ENCODE measurements around the gene VAV2. TPM values are rescaled to one million over a fixed set of nuclear protein-coding genes. Genes with fewer than 3 reads are reported as not detected.
A peak's percentile ranks its signal among the peaks of the same experiment; 100 is the strongest.
"Not testable (repeated sequence)": the region's sequence is repeated elsewhere in the genome, so short reads cannot be mapped to it uniquely, and the experiment has no call there.

Gene VAV2
- polyA plus RNA-seq, 4 donors: 36.1 to 47.8 (median 36.3) TPM

- DNase-seq (ENCODE audit: low read depth in 4 of 4, low spot score in 3 of 4): no peak
Observed at GRCh38 chr9:133998915-133999595, 6.9 kb upstream of the VAV2 start.

- no peak for DNase-seq (ENCODE audit: low read depth in 4 of 4, low spot score in 3 of 4)
Observed at GRCh38 chr9:133997584-133997983, 5.5 kb upstream of the VAV2 start.

GRCh38 chr9:133996531-133997520, 4.7 kb upstream of the VAV2 start:
- no peak for DNase-seq (ENCODE audit: low read depth in 4 of 4, low spot score in 3 of 4)

- no peak for DNase-seq (ENCODE audit: low read depth in 4 of 4, low spot score in 3 of 4)
Observed at GRCh38 chr9:133995012-133995896, 3.1 kb upstream of the VAV2 start.

GRCh38 chr9:133994353-133995011, 2.4 kb upstream of the VAV2 start:
- DNase-seq (ENCODE audit: low read depth in 4 of 4, low spot score in 3 of 4): peak in 1 of 4 donors; percentile 73

GRCh38 chr9:133993635-133994253, 1.6 kb upstream of the VAV2 start:
- no peak for DNase-seq (ENCODE audit: low read depth in 4 of 4, low spot score in 3 of 4)

- DNase-seq (ENCODE audit: low read depth in 4 of 4, low spot score in 3 of 4): peak in 1 of 4 donors; percentile 70
Observed at GRCh38 chr9:133992780-133993634, 883 bp upstream of the VAV2 start.

GRCh38 chr9:133991214-133991921, 756 bp downstream of the VAV2 start:
- DNase-seq (ENCODE audit: low read depth in 4 of 4, low spot score in 3 of 4): no peak

GRCh38 chr9:133990366-133991213, 1.5 kb downstream of the VAV2 start:
- peak in 2 of 4 donors; percentile 65 to 74 for DNase-seq (ENCODE audit: low read depth in 4 of 4, low spot score in 3 of 4)

GRCh38 chr9:133989625-133990365, 2.3 kb downstream of the VAV2 start:
- no peak for DNase-seq (ENCODE audit: low read depth in 4 of 4, low spot score in 3 of 4)

GRCh38 chr9:133988771-133989170, 3.4 kb downstream of the VAV2 start:
- DNase-seq (ENCODE audit: low read depth in 4 of 4, low spot score in 3 of 4): not testable (repeated sequence)

- no peak for DNase-seq (ENCODE audit: low read depth in 4 of 4, low spot score in 3 of 4)
Observed at GRCh38 chr9:133987946-133988665, 4.0 kb downstream of the VAV2 start.

- no peak for DNase-seq (ENCODE audit: low read depth in 4 of 4, low spot score in 3 of 4)
Observed at GRCh38 chr9:133987446-133987788, 4.7 kb downstream of the VAV2 start.

- no peak for DNase-seq (ENCODE audit: low read depth in 4 of 4, low spot score in 3 of 4)
Observed at GRCh38 chr9:133986774-133987445, 5.2 kb downstream of the VAV2 start.

- no peak for DNase-seq (ENCODE audit: low read depth in 4 of 4, low spot score in 3 of 4)
Observed at GRCh38 chr9:133986061-133986460, 6.1 kb downstream of the VAV2 start.
